Sigmoid colon (tissue), 4 donors: ENCODE results near the gene MED14.

Experiments used
- CTCF ChIP-seq, 4 experiments: fragments of 450-650 bp in 3 of 4; fragments of 200-600 bp in 1 of 4; IDR thresholded peaks; one replicate each; pipeline ENCODE4 v1.5.1; 2016 to 2019; ENCODE audit warnings: antibody characterized with exemption in 4 of 4, mild to moderate bottlenecking in 3 of 4, moderate library complexity in 2 of 4
- POLR2A ChIP-seq, 2 donors: fragments of 450-650 bp; IDR thresholded peaks; one replicate each; pipeline ENCODE4 v1.6.1; 2016; ENCODE audit warnings: antibody characterized with exemption in 2 of 2, mild to moderate bottlenecking in 2 of 2, moderate library complexity in 2 of 2
- POLR2AphosphoS5 ChIP-seq, 4 donors: sonication (generic); formaldehyde crosslinking; IDR thresholded peaks; one replicate each; pipeline ENCODE4 v1.6.1; 2017; ENCODE audit warnings: antibody characterized with exemption in 4 of 4

GRCh38 chrX:40623139-40623536, 112.2 kb downstream of the MED14 start, which contains the start of gene MPC1L:
- TF ChIP-seq CTCF (IDR thresholded peaks at IDR 0.05) (no peak), POLR2AphosphoS5 (IDR thresholded peaks at IDR 0.05) (no peak), POLR2A (IDR thresholded peaks at IDR 0.05) (no peak)
